Endothelial cell of umbilical vein (primary cell): Measurements from ENCODE around the gene KRT82. TPM values are rescaled to one million over a fixed set of nuclear protein-coding genes. Genes with fewer than 3 reads are reported as not detected.

Experiments used
- BruUV-seq: library from RNA; stranded (reverse); fragments of 400-500 nt; replicated peaks from 2 replicates; lab custom pipeline; 2021; lab: Mats Ljungman, UMichigan
- CTCF ChIA-PET: fragments of 300-600, 350-600 bp; sonication (Branson Sonifier 250); formaldehyde crosslinking; loops from one replicate; lab custom pipeline; 2021; ENCODE audit warnings: antibody characterized with exemption, inconsistent platforms; lab: Charles Lee
- POLR2A ChIA-PET: fragments of 300-600, 350-600 bp; sonication (Branson Sonifier 250); formaldehyde crosslinking; loops from one replicate; lab custom pipeline; 2021; ENCODE audit warnings: antibody characterized with exemption, inconsistent platforms; lab: Charles Lee
- DNase-seq: peaks from one replicate; pipeline ENCODE4 v3.0.0-alpha.2; 2011; ENCODE audit warnings: low read depth, low spot score
- FAIRE-seq: peaks from 2 replicates; lab custom pipeline; 2011; peaks lifted over from hg19 to GRCh38; lab: Jason Lieb, UNC
- H2AFZ ChIP-seq: 2 replicates; pipeline ENCODE4 v1.6.0; 2012; ENCODE audit warnings: low read depth, low read length, control low read depth, inconsistent platforms
- H3K27ac ChIP-seq: 2 replicates; pipeline ENCODE4 v1.5.1; 2011; ENCODE audit warnings: low read depth, mild to moderate bottlenecking, control low read depth, low read length, moderate library complexity; ENCODE audit not compliant: insufficient read depth
- H3K27me3 ChIP-seq, 2 experiments: 2 replicates each; pipeline versions ENCODE4 v1.6.0 to v1.6.1; 2011; ENCODE audit warnings: low read length in 2 of 2, mixed read lengths in 1 of 2; ENCODE audit not compliant: control insufficient read depth in 2 of 2, insufficient read depth in 2 of 2
- H3K36me3 ChIP-seq, 2 experiments: 2 replicates in 1 of 2; 3 replicates in 1 of 2; pipeline ENCODE4 v1.5.1; 2011; ENCODE audit warnings: low read length in 2 of 2, mild to moderate bottlenecking in 1 of 2, moderate library complexity in 1 of 2; ENCODE audit not compliant: control insufficient read depth in 2 of 2, insufficient read depth in 2 of 2; ENCODE audit errors: extremely low read depth in 1 of 2
- H3K4me1 ChIP-seq: 3 replicates; pipeline ENCODE4 v1.5.1; 2011; ENCODE audit warnings: mild to moderate bottlenecking, low read length; ENCODE audit not compliant: control insufficient read depth, insufficient read depth; ENCODE audit errors: extremely low read depth
- H3K4me2 ChIP-seq: 2 replicates; pipeline ENCODE4 v1.6.1; 2011; ENCODE audit warnings: low read length, control low read depth, mixed read lengths; ENCODE audit not compliant: insufficient read depth
- H3K4me3 ChIP-seq, 3 experiments: fragments of 200-600 bp in 1 of 3; sonication (generic), shearing (Covaris generic) in 1 of 3; replicated peaks in 1 of 3; 2 replicates each; pipeline ENCODE4 v1.5.1; 2011 to 2016; ENCODE audit warnings: control low read depth in 3 of 3, low read length in 3 of 3, mild to moderate bottlenecking in 2 of 3, inconsistent platforms in 1 of 3, low read depth in 1 of 3, moderate library complexity in 1 of 3; ENCODE audit not compliant: insufficient read depth in 1 of 3
- H3K79me2 ChIP-seq: 2 replicates; pipeline ENCODE4 v1.6.0; 2012; ENCODE audit warnings: low read length, inconsistent platforms; ENCODE audit not compliant: control insufficient read depth, insufficient read depth
- H3K9ac ChIP-seq: replicated peaks from 2 replicates; pipeline ENCODE3; 2011; ENCODE audit warnings: low read length, control low read depth; ENCODE audit not compliant: insufficient read depth; ENCODE audit errors: extremely low read depth
- H3K9me1 ChIP-seq: replicated peaks from 3 replicates; pipeline ENCODE4 v1.6.0; 2011; ENCODE audit warnings: mild to moderate bottlenecking, low read length; ENCODE audit not compliant: control insufficient read depth, insufficient read depth; ENCODE audit errors: extremely low read depth
- H3K9me3 ChIP-seq: replicated peaks from 2 replicates; pipeline ENCODE4 v1.5.1; 2012; ENCODE audit warnings: low read length, inconsistent platforms; ENCODE audit not compliant: control insufficient read depth, insufficient read depth
- H4K20me1 ChIP-seq: replicated peaks from 2 replicates; pipeline ENCODE3; 2011; ENCODE audit warnings: mild to moderate bottlenecking, low read length; ENCODE audit not compliant: control insufficient read depth, insufficient read depth; ENCODE audit errors: extremely low read depth
- CTCF ChIP-seq, 2 donors: IDR thresholded peaks; 1 replicate in 1 of 2; 2 replicates in 1 of 2; pipeline ENCODE4 v1.5.1; 2011; ENCODE audit warnings: low read length in 2 of 2, mild to moderate bottlenecking in 2 of 2, moderate library complexity in 2 of 2, control low read depth in 1 of 2, inconsistent platforms in 1 of 2, low read depth in 1 of 2; ENCODE audit not compliant: insufficient read depth in 1 of 2; ENCODE audit errors: extremely low read depth in 1 of 2
- EZH2 ChIP-seq: IDR thresholded peaks from 2 replicates; pipeline ENCODE4 v1.6.1; 2012; ENCODE audit warnings: borderline replicate concordance, low read depth, mild to moderate bottlenecking, moderate library complexity, low read length, inconsistent platforms; ENCODE audit not compliant: severe bottlenecking
- FOS ChIP-seq: IDR thresholded peaks from 2 replicates; pipeline ENCODE4 v1.6.1; 2011; ENCODE audit warnings: mild to moderate bottlenecking, low read length, moderate library complexity, borderline replicate concordance; ENCODE audit not compliant: insufficient read depth
- GATA2 ChIP-seq: IDR thresholded peaks from 2 replicates; pipeline ENCODE4 v1.7.0; 2011; ENCODE audit warnings: low read depth, mild to moderate bottlenecking, moderate library complexity, mixed read lengths, low read length; ENCODE audit not compliant: insufficient read length, insufficient read depth
- JUN ChIP-seq: IDR thresholded peaks from 2 replicates; pipeline ENCODE4 v1.6.1; 2011; ENCODE audit warnings: borderline replicate concordance, low read depth; ENCODE audit not compliant: insufficient read length, insufficient read depth
- MYC ChIP-seq: IDR thresholded peaks from one replicate; pipeline ENCODE4 v1.6.1; 2011; ENCODE audit warnings: mild to moderate bottlenecking, low read depth, low read length
- POLR2A ChIP-seq: IDR thresholded peaks from 2 replicates; pipeline ENCODE4 v1.6.1; 2012; ENCODE audit warnings: low read depth, mild to moderate bottlenecking, control low read depth, low read length
- POLR2AphosphoS5 ChIP-seq: IDR thresholded peaks from 2 replicates; pipeline ENCODE4 v1.6.1; 2012; ENCODE audit warnings: low read depth, mild to moderate bottlenecking, control low read depth, low read length, moderate library complexity; ENCODE audit not compliant: insufficient read depth
- dilution Hi-C: fragments of 300-500 bp; cut with MboI; formaldehyde crosslinking; loops from one replicate; pipeline ENCODE4 v1.15.0; 2019; ENCODE audit warnings: low sequenced_read_pairs; ENCODE audit not compliant: extremely low pct_ligation_motif_present
- intact Hi-C: fragments of 100-400 bp; cut with micrococcal nuclease; formaldehyde crosslinking; loops from one replicate; pipeline ENCODE4 v1.10.0; 2022
- polyA plus RNA-seq, 4 experiments: library from polyadenylated mRNA; depleted of rRNA in 3 of 4; stranded (reverse) in 3 of 4; unstranded in 1 of 4; fragments of >200 nt; gene quantifications; 2 replicates each; pipeline versions ENCODE4 v1.2.1 to v1.2.3, GENCODE V29; 2011 to 2012; ENCODE audit warnings: missing spikeins in 1 of 4
- total RNA-seq: library from RNA; stranded (reverse); gene quantifications from 2 replicates; pipeline ENCODE4 v1.2.3, GENCODE V29; 2021
- TF ChIP-seq, protein P1 (sequence below): IDR thresholded peaks from 2 replicates; pipeline ENCODE4 v1.6.1; 2011; ENCODE audit not compliant: insufficient read depth, insufficient read length

The KRT82 gene
- total and polyA plus RNA-seq, 2 donors (not counting 3 experiments of a cell fraction or from before 2014, with no cell fraction given): not detected

DNA sequence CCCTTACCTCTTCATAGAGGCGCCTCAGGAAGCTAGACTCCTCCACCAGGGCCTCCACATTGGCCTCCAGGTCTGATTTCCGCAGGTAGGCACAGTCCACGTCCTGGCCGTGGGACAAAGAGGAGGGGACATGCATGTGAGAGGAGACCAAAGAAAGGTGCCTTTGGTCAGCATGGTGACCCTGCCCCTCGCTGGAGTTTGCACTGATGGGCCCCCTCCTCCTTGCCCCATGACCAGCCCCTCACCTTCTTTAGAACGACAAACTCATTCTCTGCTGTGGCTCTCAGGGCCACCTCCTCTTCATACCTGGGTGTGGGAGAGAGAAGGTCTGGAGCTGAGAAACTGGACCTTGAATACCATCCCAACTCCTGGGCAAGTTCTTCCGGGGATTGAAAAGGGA, 42.1 kb downstream of the KRT82 start:
- Histone ChIP-seq H3K27me3 (peaks cover 2 to 9% of the 10 kb centered on the region in 2 experiments), H3K4me2 (no peak overlapping the region), H3K9ac (no peak overlapping the region), H2AFZ (no peak overlapping the region), H3K36me3 (no peaks in the 10 kb centered on the region), H3K9me3 (no peaks in the 10 kb centered on the region), H3K4me1 (no peaks in the 10 kb centered on the region), H4K20me1 (no peaks in the 10 kb centered on the region), H3K79me2 (no peaks in the 10 kb centered on the region), H3K27ac (no peak overlapping the region), H3K9me1 (no peaks in the 10 kb centered on the region), H3K4me3 (no peak overlapping the region)
- FAIRE-seq (no peak), DNase-seq (no peak)
- ChIA-PET POLR2A (no interaction called here), CTCF (interaction anchor here (0.8 kb wide), 1 partner anchor 9 kb away, joined by 3 read pairs; no protein-coding TSS in a partner anchor)
- dilution Hi-C loops: no loop called here
- TF ChIP-seq EZH2 (no peak), JUN (no peak), POLR2AphosphoS5 (no peak), POLR2A (no peak), CTCF (IDR thresholded peaks at IDR 0.05; ENCODE audit: extremely low read depth in 1 of 2, insufficient read depth in 1 of 2, low read depth in 1 of 2, low read length in 2 of 2) (no peak), MYC (no peak), GATA2 (no peak), FOS (no peak)
- TF ChIP-seq, protein P1, sequence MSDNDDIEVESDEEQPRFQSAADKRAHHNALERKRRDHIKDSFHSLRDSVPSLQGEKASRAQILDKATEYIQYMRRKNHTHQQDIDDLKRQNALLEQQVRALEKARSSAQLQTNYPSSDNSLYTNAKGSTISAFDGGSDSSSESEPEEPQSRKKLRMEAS: no peak
- intact Hi-C loops: no loop called here
- BruUV-seq: no TSS peak
